Activated T-cell treated with anti-CD3 and anti-CD28 coated beads, Interleukin-2, amount 50 U/mL, for 48 hours (primary cell): ENCODE data around the gene PIGZ.

Experiments used
- DNase-seq, 2 experiments: peaks; one replicate each; pipeline ENCODE4 v3.0.0-alpha.2; 2020

The PIGZ gene

DNA sequence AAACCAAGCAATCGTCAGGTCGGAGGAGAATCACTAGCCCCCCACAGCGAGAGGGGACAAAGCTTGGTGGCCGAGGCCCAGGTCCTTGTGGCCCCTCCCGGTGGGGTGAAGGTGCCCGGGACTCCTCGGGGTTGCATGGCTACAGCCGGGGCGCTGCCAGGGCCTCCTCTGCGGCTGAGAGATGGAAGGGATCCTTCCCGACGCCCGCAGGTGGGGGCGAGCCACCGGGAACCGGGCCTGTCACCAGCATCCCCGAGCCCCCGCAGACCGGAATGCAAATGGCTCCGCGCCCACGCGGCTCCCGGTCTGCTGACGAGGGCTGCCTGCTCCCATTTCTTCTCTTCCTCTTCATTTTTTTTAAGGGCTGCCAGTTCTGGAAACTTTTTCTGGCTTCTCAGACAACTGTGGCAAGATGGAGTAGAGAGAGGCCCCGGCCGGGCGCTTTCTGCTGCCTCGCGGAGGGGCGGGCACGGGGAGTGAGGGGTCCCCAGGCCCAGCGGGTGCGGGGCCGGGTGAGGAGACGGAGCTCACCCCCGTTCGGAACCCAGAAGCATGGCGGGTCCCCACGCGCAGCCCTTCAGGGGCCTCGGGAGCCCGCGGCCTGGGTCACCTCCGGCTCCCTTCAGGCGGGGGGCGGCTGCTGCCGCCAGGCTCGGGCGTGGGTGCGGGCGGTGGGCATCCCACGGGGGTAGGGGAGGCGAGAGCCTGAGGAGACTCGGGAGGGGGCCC, 33.5 kb upstream of the PIGZ start:
- no peak for DNase-seq

DNA sequence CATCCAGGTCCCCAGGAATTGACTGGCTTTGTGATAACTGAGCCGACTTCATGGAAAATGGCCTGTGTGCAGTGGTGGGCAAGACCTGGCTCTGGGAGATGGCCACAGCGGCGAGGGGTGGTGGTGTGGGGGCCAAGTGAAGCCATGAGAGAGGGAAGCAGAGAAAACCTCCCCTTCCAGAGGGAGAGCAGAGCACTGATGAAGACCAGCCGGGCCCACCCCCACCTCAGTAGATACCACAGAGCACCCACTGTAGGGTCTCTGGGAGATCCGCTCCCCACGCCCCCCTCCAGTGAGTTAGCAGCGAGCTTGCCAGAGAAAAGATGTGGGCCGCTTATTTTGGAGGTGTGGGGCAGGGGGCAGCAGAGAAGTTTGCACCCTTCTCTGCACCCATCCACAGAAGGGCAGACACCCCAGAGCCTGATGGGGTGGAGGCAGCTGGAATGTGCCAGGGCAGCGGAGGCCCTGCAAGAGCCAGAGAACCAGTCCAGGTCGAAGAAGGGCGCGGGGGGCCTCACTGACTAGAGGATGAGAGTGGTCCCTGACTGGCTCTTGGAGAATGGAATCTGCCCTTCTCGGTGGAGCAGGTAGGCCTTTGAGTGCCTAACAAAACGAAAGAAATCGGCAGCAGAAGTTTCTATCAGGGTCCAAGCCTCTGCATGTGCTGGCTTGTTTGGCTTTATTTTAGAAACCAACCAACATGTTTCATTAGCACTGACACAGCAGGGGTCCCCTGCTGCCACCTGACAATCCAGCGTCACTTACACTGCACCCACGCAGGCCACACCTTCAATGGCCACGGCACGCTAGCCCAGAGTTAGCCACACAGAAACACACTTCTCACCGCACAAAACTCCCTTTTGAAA, 32.7 kb upstream of the PIGZ start:
- DNase-seq: no peak

DNA sequence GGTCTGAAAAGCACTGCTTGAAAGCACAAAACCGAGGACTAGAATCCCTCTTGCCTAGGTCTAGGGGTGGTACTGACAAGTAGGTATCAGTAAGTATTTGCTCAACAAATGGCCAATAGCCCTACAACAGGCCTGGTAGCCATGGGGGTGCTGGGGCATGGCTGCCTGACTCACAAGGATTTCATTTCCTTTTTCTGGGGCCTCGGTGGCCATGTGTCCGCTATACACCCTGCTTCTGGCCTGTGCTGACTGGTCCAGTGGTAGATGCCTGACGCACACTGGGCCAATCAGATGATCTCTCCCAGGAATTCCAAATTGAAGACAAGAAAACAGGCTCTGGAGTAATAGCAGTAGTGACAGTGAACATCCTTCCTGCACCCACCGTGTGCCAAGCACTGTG, 31.6 kb upstream of the PIGZ start:
- no peak for DNase-seq

- DNase-seq: no peak
Observed at GRCh38 chr3:196998966-196999760, 30.5 kb upstream of the PIGZ start.

GRCh38 chr3:196997311-196997710, 28.7 kb upstream of the PIGZ start:
- DNase-seq: no peak

DNA sequence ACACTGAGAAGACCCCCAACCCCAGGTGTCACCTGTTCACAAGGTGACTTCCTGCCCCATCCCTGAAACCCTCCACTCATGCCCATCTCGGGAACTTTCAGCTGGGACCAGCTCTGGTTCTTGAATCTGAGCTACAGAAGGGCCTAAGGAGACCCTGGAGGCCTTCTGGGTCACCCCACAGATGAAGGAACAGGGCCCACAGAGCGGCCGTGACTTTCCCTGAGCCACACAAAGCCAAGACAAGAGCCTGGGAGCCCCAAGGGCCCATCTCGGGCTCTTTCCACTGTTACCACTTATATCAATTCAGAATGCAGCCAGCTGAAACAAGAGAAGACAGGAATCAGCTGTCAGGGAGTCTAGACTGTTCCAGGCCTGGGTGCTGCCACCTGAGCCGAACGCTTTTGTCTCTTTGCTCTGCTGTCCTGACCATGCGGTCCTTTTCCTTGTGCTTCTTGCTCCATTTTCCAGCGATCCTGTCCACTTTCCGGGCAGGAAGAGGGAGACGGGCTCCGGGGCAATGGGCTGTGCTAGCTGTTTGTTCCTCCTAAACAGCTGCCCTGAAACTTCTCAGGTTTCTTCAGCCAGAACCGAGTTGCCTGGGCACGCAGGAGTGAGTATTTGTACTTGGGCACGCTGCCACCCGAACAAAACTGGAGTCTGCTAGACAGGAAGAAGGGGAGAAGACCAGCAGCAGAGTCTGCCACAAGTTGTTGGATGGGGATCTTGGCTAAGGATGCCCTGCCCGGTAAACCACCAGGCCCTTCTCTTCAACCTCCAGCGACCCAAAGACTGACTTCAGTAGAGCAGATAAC, 28.0 kb upstream of the PIGZ start:
- no peak for DNase-seq

GRCh38 chr3:196995646-196996355, 27.2 kb upstream of the PIGZ start:
- DNase-seq: no peak

- DNase-seq: no peak
Observed at GRCh38 chr3:196995027-196995426, 26.4 kb upstream of the PIGZ start.

DNA sequence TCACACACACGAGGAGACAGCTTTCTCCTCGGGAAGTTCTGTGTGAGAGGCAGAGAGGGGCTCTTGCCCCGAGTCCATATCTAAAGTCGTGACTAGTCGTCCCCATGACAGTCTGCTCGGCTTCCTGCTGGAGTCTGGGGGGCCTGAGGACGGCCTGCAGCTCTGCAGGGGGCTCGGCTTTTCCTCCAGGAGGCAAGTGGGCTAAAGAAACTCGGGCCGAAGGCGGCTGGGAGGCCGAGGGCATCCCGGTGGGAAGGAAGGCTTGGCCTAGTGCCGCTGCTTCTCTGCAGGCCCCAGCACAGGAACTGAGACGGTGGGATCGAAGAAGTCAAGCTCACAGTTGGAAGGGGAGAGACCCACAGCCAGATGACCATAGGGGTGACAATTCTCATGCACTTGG, 25.4 kb upstream of the PIGZ start:
- DNase-seq: no peak

DNA sequence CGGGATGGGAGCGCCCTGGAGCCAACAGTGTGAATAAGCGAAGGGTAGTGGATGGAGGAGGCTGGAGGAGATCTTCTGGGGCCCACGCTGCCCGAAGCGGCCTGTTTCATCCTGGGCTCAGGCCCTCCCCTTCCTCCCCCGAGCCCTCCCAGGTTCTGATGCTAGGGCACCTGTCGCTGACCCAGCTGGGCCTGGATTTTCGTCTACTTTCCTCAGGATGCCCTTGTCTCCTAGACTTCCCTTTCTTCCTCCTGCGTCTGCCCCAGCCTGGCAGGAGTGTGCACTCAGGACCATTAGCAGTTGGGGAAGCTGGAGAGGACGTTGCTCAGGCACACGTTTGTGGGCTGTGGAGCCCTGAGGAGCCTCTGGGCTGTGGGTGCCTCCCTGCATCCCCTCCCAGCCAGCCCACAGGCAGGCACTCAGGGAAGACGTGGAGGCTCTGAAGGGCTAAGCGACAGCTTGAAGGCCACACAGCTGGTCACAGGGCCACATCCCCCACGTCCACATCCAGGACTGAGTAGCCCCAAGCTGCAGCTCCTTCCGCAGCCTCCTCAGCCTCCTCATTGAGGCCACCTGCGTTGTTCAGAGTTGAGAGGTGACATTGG, 23.9 kb upstream of the PIGZ start:
- no peak for DNase-seq

GRCh38 chr3:196991581-196992460, 23.2 kb upstream of the PIGZ start:
- DNase-seq: no peak

DNA sequence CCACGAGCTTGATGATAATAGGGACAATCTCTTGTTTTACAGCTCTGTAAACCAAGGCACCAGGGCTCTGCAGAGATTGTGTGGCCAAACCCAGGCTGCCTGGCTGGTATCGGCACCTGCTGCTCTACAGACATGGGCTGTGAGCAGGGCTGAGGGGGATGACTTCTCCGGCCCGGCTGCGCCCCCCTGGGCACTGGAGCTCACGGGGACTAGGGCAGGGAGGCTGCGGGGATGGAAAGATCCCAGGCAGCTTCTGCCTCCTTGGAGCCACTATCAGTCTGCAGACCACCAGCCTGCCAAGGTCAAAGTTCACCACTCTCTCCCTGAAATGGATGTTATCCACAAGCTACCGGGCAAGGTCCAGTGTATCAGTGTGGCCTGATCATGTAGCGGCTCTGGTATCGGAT, 22.0 kb upstream of the PIGZ start:
- no peak for DNase-seq

DNA sequence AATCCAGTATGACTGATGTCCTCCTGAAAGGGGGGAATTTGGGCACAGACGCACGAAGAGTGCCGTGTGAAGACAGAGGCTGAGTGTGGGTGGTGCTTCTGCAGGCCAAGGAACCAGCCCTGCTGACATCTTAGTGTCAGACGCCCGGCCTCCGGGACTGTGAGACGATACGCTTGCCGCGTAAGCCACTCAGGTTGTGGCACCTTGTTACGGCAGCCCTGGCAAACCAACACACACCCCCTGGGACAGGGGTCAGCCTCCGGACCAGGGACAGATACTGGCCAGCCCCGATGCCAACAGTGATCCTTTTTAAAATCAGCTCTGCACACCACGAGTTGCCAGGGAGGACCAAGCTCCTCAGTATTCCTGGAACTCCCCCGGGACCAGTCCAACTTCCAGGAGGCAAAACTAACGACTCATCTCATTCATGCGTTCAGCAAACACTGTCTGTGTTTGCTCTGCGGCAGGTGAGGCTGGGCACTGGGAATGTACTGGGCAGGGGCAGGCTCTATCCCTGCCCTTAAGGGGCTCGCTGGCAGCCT, 21.2 kb upstream of the PIGZ start:
- DNase-seq: no peak

DNA sequence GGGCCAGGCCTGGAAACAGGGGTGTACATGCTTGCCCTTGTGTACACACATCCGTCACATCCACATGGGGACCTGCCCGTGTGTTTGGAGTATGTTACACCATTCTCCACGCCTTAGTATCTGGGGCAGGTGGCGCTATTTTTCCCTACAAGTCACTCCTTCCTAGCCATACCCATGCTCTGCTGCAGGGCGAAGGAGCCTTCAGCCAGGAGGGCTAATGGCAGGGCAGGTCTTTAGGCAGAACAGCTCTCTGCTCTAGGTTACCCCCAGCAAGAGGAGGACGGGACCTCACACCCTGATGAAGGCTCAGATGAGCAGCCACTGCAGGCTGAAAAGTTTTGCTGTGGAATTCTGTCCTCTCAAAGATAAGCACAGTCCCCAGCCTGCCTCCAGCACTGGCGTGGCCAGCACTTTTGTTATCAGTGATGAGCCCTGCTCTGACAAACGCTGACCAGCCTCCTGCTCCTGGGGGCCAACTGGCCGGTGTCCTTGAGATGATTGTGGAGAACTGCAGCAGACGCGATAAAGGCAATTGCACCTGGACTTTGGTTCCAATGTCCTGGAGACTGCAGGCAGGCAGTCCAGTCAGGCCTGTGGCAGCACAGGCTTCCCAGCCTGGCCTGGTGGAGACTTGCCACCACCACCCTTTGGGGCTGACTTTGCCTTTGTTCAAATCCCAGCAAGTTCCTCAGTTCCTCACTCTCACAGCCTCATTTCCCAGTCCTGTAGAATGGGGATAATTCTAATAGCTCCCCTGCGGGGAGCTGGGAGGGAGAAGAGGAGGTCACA, 19.8 kb upstream of the PIGZ start:
- no peak for DNase-seq

- DNase-seq: no peak
Observed at GRCh38 chr3:196987022-196987421, 18.4 kb upstream of the PIGZ start.

- no peak for DNase-seq
Observed at GRCh38 chr3:196985954-196986885, 17.6 kb upstream of the PIGZ start.

GRCh38 chr3:196985298-196985697, 16.7 kb upstream of the PIGZ start:
- no peak for DNase-seq

- DNase-seq: no peak
Observed at GRCh38 chr3:196983186-196983585, 14.6 kb upstream of the PIGZ start.
